GM21619 (cell line): ENCODE measurements around the gene SMIM5.
A peak's percentile ranks its signal among the peaks of the same experiment; 100 is the strongest.
"Not testable (repeated sequence)": the region's sequence is repeated elsewhere in the genome, so short reads cannot be mapped to it uniquely, and the experiment has no call there.

Experiments used
- ATAC-seq: cut with Tn5 transposase; IDR thresholded peaks from one replicate; pipeline ENCODE4 v1.9.1; 2021; ENCODE audit not compliant: unreplicated experiment

Gene SMIM5

GRCh38 chr17:75632863-75633485 lies at the start of gene SMIM5:
Gene SMIM5, plus strand, starts transcription at chr17:75633434. Its CDS starts 6,768 bp downstream, at chr17:75640202.
- no peak for ATAC-seq

- ATAC-seq: no peak
These were observed 48.4 kb upstream of the SMIM5 start for GRCh38 chr17:75584849-75585175.

- ATAC-seq: no peak
These were observed 45.3 kb upstream of the SMIM5 start, which contains the start of gene MYO15B for GRCh38 chr17:75587675-75588595. Gene MYO15B, plus strand, starts transcription at chr17:75587800. Its CDS starts 258 bp downstream, at chr17:75588058.

- ATAC-seq: peak; percentile 18
These were observed 44.6 kb upstream of the SMIM5 start for GRCh38 chr17:75588596-75589011.

GRCh38 chr17:75589012-75589918 lies 44.0 kb upstream of the SMIM5 start:
- peak; percentile 68 for ATAC-seq

GRCh38 chr17:75589919-75590303 lies 43.3 kb upstream of the SMIM5 start:
- ATAC-seq: no peak

- ATAC-seq: no peak
These were observed 42.9 kb upstream of the SMIM5 start for GRCh38 chr17:75590314-75590761.

GRCh38 chr17:75590849-75591721 lies 42.1 kb upstream of the SMIM5 start:
- ATAC-seq: no peak

GRCh38 chr17:75591722-75592302 lies 41.4 kb upstream of the SMIM5 start:
- no peak for ATAC-seq

GRCh38 chr17:75592348-75593020 lies 40.8 kb upstream of the SMIM5 start:
- ATAC-seq: no peak

GRCh38 chr17:75593430-75593829 lies 39.8 kb upstream of the SMIM5 start:
- ATAC-seq: not testable (repeated sequence)

GRCh38 chr17:75594499-75595283 lies 38.5 kb upstream of the SMIM5 start:
- no peak for ATAC-seq

GRCh38 chr17:75595284-75595919 lies 37.8 kb upstream of the SMIM5 start:
- no peak for ATAC-seq

GRCh38 chr17:75595920-75596313 lies 37.3 kb upstream of the SMIM5 start:
- ATAC-seq: no peak

- no peak for ATAC-seq
These were observed 36.7 kb upstream of the SMIM5 start for GRCh38 chr17:75596320-75597087.

GRCh38 chr17:75601057-75601987 lies 31.9 kb upstream of the SMIM5 start:
- no peak for ATAC-seq
